ENCODE data around the gene LSM4.

Gene LSM4

GRCh38 chr19:18293642-18294466, 29.0 kb downstream of the LSM4 start:
- no peak overlapping the region for H3K4me3 ChIP-seq (replicated peaks; ENCODE audit: low read depth, low read length)
- no peak for DNase-seq (ENCODE audit: low read depth)
- no peak for TF ChIP-seq CTCF (IDR thresholded peaks at IDR 0.05; ENCODE audit: low read length, missing control alignments)

GRCh38 chr19:18292810-18293641, 29.9 kb downstream of the LSM4 start:
- DNase-seq (ENCODE audit: low read depth) = peak; percentile 69
- H3K4me3 ChIP-seq (replicated peaks; ENCODE audit: low read depth, low read length) = peak overlapping the region; percentile 60
- no peak for TF ChIP-seq CTCF (IDR thresholded peaks at IDR 0.05; ENCODE audit: low read length, missing control alignments)

- peak overlapping the region; percentile 60 for H3K4me3 ChIP-seq (replicated peaks; ENCODE audit: low read depth, low read length)
- DNase-seq (ENCODE audit: low read depth) = no peak
- TF ChIP-seq CTCF (IDR thresholded peaks at IDR 0.05; ENCODE audit: low read length, missing control alignments) = no peak
Measured at GRCh38 chr19:18292462-18292809, 30.4 kb downstream of the LSM4 start.

GRCh38 chr19:18291590-18292461, 31.1 kb downstream of the LSM4 start:
- H3K4me3 ChIP-seq (replicated peaks; ENCODE audit: low read depth, low read length) = peak overlapping the region; percentile 60
- peak; percentile 85 for DNase-seq (ENCODE audit: low read depth)
- no peak for TF ChIP-seq CTCF (IDR thresholded peaks at IDR 0.05; ENCODE audit: low read length, missing control alignments)

- no peak for TF ChIP-seq CTCF (IDR thresholded peaks at IDR 0.05; ENCODE audit: low read length, missing control alignments)
- H3K4me3 ChIP-seq (replicated peaks; ENCODE audit: low read depth, low read length) = peak overlapping the region; percentile 60
- DNase-seq (ENCODE audit: low read depth) = no peak
Measured at GRCh38 chr19:18291019-18291524, 31.8 kb downstream of the LSM4 start.

- peak; percentile 60 for DNase-seq (ENCODE audit: low read depth)
- TF ChIP-seq CTCF (IDR thresholded peaks at IDR 0.05; ENCODE audit: low read length, missing control alignments) = no peak
- H3K4me3 ChIP-seq (replicated peaks; ENCODE audit: low read depth, low read length) = no peak overlapping the region
Measured at GRCh38 chr19:18290302-18291018, 32.4 kb downstream of the LSM4 start.
